ENCODE data around the gene TSPO.

The TSPO gene

GRCh38 chr22:43168471-43169309 lies 17.3 kb downstream of the TSPO start:
- TF ChIP-seq CTCF (IDR thresholded peaks at IDR 0.05; ENCODE audit: low read length, missing control alignments), result no peak
- DNase-seq (ENCODE audit: low read depth), result peak; percentile 65

GRCh38 chr22:43169310-43170130 lies 18.2 kb downstream of the TSPO start:
- H3K4me3 ChIP-seq (replicated peaks; ENCODE audit: low read depth, low read length), result no peak overlapping the region
- DNase-seq (ENCODE audit: low read depth), result no peak
- TF ChIP-seq CTCF (IDR thresholded peaks at IDR 0.05; ENCODE audit: low read length, missing control alignments), result no peak

More at GRCh38 chr22:43168471-43169309, 17.3 kb downstream of the TSPO start:
- H3K4me3 ChIP-seq (replicated peaks; ENCODE audit: low read depth, low read length), result no peak overlapping the region

GRCh38 chr22:43170131-43170480 lies 18.7 kb downstream of the TSPO start:
- no peak for DNase-seq (ENCODE audit: low read depth)
- no peak overlapping the region for H3K4me3 ChIP-seq (replicated peaks; ENCODE audit: low read depth, low read length)
- TF ChIP-seq CTCF (IDR thresholded peaks at IDR 0.05; ENCODE audit: low read length, missing control alignments), result no peak

DNA sequence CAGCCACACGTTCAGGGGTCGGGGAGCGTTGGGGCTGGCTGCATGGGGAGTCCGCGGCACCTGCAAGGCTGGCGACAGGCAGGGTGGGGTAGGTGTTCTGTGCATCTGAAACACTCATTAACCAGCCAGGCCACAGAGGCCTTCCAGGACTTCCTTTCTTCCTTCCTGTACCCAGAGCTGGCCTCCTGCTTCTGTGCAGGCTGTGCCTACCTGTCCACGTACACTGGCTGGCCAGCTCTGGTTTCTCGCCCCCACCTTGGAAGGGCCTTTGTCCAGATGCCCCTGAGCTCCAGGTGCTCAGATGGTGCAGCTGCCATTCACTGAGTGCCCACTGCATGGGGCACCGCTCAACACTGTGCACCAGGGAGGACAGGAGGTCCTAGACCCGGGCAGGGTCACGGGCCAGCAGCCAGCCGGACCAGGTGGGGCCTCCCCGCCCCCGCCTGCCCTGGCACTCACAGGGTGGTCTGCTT lies 19.7 kb downstream of the TSPO start:
- DNase-seq (ENCODE audit: low read depth), result no peak
- no peak overlapping the region for H3K4me3 ChIP-seq (replicated peaks; ENCODE audit: low read depth, low read length)
- no peak for TF ChIP-seq CTCF (IDR thresholded peaks at IDR 0.05; ENCODE audit: low read length, missing control alignments)

- no peak overlapping the region for H3K4me3 ChIP-seq (replicated peaks; ENCODE audit: low read depth, low read length)
- TF ChIP-seq CTCF (IDR thresholded peaks at IDR 0.05; ENCODE audit: low read length, missing control alignments), result no peak
- DNase-seq (ENCODE audit: low read depth), result no peak
Observed at GRCh38 chr22:43171607-43172006, 20.2 kb downstream of the TSPO start.

DNA sequence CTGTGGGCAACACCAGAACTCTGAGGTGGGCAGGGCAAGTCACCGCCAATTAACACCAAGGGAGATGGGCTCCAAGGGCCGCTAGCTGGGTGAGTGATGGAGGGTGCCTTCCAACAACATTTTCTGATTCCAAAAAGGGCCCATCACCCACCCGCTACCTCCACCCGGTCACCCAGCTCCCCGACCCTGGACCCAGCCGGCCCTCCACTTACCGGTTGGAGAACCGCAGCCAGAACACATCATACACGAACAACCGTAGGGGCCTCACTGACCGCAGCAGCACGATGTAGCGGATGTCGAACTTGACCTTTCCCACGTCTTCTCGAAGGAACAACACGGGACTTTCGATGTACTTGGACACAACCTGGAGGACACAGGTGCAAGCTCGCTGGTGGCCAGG lies 20.8 kb downstream of the TSPO start:
- DNase-seq (ENCODE audit: low read depth), result no peak
- H3K4me3 ChIP-seq (replicated peaks; ENCODE audit: low read depth, low read length), result no peak overlapping the region
- TF ChIP-seq CTCF (IDR thresholded peaks at IDR 0.05; ENCODE audit: low read length, missing control alignments), result no peak

Measured in fibroblast of pulmonary artery (primary cell).